NOMO-1 (cell line): Measurements from ENCODE around the gene SUMF2.
A peak's percentile ranks its signal among the peaks of the same experiment; 100 is the strongest.
"Not testable (repeated sequence)": the region's sequence is repeated elsewhere in the genome, so short reads cannot be mapped to it uniquely, and the experiment has no call there.

ENCODE experiments used
- DNase-seq, 2 experiments: peaks; one replicate each; lab custom pipeline; 2025; ENCODE audit not compliant: unreplicated experiment in 2 of 2; lab: John Stamatoyannopoulos, UW

SUMF2 gene

DNA sequence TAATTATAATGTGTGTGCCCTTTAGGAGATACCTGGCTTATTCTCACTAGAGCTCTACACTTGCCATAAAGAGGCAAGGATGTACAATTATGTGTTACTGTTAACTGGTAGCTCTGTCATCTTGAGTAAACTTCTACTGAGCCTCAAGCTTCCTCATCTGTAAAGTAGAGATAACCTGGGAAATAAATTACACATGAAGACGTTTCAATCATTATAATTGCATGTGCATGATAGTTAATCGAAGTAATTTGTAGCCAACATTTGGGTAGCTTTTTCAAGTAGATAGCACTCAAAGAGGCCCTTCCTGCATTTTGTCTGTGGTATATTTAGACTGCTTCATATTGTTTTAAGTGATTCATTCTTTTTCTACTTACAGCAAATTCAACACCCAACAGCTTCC lies 10.1 kb upstream of the SUMF2 start:
- DNase-seq = no peak

DNA sequence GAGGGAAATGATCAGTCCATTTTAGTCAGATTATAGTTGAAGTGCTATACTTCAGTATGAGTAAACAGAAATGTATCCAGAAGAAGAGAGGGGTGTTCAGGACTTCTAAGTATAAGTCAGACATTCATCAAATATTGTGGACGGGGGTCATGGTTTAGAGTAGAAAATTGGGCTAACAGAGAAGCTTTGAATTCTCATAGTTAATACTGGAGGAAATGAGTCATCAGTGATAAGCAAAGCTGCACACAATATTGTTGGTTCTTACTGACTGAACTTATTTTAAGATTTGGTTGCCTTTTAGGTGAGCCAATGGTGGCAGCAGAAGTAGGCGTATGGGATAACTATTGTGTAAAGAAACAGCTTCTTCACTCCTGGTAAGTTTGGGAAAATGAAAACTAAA lies 1.7 kb upstream of the SUMF2 start:
- DNase-seq = peak in 1 of 2 experiments; percentile 23

DNA sequence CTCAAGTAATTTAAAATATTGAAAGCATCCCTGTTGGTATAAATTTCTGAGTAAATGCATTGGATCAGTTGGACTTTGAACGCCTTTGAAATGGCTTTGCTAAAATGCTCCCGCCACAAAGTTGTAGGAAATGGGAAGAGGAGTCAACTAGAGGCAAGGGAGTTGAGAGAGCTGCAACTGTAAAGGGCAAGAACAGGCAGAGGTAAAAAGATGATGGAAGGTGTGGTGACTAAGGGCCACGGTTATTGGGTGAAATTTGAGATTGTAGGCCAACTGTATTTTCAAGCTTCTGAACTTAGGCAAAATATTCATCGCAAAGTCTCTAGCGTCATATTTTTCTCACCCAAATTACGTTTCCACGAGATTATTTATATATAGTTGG lies 595 bp upstream of the SUMF2 start:
- DNase-seq = no peak

DNA sequence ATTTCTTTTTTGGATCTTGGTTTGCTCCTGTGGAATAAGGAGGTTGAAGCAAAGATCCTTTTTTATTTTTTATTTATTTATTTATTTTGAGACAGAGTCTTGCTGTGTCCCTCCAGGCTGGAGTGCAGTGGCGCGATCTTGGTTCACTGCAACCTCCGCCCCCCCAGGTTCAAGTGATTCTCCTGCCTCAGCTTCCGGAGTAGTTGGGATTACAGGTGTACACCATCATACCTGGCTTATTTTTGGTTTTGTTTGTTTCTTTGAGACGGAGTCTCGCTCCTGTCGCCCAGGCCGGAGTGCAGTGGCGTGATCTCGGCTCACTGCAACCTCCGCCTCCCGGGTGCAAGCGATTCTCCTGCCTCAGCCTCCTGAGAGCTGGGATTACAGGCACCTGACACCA lies 2.3 kb downstream of the SUMF2 start:
- not testable (repeated sequence) for DNase-seq

DNA sequence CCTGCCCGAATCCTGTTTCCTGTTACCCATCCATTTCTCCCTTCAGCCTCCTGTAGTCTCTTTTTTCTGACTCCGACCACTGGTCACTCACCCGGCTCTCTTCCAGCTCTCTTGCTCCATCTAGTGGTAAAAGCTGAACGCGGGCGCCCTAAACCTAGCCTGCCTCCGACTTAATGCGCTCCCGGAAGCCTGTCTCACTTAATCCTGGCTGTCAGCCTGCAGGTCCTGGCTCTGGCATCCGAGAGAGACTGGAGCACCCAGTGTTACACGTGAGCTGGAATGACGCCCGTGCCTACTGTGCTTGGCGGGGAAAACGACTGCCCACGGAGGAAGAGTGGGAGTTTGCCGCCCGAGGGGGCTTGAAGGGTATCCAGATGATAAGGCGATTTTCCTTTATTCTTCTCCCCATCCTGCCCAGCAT lies 10.3 kb downstream of the SUMF2 start:
- DNase-seq = peak; percentile 7 to 50

DNA sequence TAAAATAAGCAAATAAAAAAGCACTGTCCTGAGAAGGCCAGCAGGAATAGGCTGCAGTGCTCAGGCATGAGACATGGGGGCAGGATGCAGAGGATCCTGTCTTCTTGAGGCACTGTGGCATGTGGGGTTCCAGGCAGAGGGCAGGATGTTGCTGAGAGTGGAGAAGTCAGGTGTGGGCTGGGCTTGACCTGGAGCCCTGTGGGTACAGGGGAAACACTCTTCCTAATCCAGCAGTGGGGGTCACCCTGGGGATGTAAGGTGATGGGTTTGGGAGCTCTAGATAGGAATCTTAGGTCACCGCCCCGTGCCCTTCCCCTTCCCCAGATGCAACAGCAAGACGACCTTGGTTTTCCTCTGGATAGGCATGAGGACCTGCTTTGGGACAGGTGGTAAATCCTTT lies 13.6 kb downstream of the SUMF2 start:
- no peak for DNase-seq

DNA sequence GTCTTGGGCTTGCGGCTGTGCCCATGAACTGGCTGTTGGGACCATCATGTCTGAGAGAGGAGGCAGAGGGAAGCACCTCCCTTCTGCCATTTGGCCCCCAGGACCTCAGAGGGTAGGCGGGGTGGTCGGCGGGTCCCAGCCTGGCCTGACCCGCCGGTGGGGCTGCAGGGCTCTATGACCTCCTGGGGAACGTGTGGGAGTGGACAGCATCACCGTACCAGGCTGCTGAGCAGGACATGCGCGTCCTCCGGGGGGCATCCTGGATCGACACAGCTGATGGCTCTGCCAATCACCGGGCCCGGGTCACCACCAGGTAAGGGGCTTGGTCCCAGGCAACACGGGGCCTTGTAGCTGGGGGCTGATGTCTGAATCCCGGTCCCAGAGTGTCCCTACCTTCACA lies 14.1 kb downstream of the SUMF2 start:
- DNase-seq = no peak

DNA sequence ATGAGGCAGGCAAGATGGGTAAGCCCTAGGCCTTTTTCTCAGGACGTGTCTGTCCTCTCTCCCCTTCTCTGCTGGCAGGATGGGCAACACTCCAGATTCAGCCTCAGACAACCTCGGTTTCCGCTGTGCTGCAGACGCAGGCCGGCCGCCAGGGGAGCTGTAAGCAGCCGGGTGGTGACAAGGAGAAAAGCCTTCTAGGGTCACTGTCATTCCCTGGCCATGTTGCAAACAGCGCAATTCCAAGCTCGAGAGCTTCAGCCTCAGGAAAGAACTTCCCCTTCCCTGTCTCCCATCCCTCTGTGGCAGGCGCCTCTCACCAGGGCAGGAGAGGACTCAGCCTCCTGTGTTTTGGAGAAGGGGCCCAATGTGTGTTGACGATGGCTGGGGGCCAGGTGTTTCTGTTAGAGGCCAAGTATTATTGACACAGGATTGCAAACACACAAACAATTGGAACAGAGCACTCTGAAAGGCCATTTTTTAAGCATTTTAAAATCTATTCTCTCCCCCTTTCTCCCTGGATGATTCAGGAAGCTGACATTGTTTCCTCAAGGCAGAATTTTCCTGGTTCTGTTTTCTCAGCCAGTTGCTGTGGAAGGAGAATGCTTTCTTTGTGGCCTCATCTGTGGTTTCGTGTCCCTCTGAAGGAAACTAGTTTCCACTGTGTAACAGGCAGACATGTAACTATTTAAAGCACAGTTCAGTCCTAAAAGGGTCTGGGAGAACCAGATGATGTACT lies 15.5 kb downstream of the SUMF2 start:
- no peak for DNase-seq

DNA sequence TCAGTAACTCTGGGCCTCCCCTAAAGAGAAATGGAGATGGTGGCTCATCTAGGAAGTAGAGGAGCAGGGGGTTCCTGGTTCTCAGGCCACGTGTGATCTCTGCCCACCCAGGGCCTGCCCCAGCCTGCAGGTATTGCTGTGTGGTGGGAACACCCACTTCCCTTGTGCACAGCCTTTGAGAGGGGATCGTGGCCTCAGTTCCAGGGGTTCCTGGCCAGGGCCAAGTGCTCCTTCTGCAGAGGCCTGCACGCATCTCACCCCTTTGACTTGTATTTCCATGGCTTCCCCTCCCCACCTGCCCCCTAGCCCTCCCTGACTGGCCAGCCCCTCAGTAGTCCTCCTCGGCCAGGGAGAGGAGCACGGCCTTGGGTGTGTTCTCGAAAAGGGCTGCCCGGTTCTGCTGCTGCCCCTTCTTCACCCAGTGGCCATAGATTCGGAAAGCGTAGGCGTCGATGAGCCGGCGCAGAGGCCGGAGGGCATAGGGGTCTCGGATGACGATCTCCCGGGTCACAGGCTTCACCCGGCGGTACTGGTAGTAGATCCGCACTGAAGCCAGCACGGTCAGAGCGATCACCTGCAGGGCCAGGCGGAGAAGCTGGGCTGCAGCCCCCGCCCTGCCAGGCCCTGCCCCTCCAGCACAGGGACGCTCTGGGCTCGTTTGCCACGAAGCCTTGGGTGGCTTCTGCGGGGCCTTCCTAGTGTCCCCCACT lies 16.8 kb downstream of the SUMF2 start:
- not testable (repeated sequence) for DNase-seq

DNA sequence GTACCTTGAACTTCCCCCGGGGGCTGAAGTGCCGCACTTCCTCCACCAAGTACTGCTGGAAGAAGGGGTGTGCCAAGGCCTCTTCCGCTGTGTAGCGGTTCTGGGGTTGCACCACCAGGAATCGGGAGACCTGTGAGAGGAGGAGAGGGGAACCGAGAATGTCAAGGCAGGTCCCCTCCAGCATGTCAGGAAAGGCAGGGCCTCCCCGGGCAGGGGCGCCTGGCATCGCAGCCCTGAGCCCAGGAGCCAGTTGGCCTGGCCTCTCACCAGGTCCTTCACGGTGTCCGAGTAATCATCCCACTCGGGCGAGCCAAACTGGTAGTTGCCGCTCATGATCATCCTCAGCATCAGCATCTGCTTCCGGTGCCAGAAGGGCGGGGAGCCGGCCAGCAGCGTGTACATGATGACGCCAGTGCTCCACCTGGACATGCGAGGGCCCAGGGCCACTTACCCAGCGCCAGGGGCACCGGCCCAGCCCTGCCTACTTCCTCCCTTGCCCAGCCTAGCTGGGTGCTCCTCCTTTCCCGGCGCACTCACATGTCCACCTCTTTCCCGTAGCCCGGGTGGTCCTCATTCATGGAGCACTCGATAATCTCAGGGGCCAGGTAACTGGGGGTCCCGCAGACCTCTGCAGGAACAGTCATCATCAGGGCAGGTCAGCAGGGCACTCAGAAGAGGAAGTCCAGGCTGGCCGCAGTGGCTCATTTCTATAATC lies 17.7 kb downstream of the SUMF2 start:
- no peak for DNase-seq

DNA sequence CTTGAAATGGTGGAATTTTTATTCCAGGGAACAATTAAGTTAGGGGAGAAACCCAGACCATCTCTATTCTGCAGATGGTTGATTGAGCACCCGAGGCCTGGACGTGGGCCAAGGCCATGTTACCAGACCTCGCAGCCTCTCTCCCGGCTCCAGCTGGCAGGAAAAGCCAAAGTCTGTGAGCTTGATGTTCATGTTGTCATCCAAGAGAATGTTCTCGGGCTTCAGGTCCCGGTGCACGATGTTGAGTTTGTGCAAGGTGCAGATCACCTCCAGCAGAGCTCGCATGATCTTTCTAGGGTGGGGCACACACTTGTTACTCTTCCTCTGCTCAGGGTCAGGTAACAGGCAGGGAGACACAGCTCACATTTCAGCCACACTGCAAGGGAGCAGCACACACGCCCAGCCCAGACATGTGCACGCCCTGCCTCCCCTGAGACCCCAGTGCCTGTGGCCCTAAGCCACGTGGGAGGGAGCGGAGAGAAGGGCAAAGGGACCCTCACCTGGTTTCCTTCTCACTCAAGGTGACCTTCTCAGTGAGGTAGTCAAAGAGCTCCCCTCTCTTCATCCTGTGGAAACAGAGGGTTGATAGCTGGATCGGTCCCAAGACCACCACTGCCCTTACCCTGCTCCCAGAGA lies 19.2 kb downstream of the SUMF2 start:
- DNase-seq = no peak

DNA sequence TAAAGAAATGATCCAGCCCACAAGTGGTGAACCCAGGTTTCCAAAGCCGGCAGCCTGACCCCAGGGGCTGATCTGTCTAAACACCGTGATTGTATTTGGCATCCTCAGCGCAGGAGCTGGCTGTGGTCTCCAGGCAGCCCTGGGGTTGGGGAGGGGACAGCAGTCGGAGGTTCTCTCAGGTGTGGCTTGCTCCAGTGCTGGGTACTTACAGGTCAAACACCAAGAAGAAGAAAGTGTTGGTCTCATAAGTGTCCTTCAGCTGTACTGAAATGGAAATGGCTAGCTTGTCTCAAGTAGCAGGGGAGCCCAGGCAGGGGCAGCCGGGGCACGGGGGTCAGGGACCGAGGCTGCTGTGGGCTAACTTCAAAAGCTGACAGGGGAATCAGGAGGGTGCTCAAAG lies 22.7 kb downstream of the SUMF2 start:
- DNase-seq = no peak

DNA sequence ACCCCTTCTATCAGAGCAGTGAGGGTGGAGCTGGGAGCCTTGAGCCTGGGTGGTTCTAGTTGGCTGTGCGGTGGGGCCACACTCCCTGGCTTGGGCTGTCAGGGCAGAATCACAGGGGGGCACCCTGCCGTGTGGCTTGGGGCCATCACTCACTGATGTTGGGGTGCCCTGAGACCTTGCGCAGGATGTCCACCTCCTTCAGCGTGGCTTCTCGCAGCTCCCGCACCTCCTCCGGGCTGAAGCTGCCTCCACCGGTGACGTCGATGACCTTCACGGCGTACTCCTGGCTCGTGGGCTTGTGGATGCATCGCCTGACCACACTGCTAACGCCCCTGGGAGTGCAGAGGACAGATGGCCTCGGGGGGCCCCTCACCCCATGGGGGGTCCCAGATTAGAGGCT lies 23.4 kb downstream of the SUMF2 start:
- DNase-seq = no peak

DNA sequence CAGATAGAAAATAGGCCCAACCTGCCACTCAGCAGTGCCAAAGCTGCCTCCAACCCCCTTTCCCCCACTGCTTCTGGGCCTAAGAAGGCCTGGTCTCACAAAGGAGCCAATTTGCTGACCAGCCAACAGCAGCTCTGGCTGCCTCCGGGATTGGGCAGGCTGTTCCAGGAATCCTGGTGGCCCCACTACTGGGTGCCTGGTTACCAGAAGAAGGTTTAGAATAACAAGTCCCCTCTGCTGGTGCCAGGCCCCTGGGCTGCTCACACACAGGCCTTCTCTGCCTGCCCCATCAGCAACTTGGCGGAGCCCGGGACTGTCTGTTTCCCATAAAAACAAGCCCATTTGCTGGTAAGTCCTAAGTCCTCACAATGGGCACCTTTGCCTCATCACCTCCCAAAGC lies 27.5 kb downstream of the SUMF2 start:
- no peak for DNase-seq

DNA sequence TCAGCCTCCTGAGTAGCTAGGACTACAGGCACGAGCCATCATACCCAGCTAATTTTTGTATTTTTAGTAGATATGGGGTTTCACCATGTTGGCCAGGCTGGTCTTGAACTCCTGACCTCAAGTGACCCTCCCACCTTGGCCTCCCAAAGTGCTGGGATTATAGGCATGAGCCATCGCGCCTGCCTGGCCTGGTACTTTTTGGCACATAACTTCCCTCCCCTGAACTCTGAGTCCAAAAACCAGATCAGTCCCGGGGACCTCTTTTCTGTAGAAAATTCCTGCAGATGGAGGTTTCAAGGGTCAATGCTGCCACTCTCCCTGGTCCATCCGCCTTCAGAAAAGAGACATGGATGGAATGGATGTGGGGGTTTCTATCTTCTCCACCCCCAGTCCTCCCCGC lies 28.3 kb downstream of the SUMF2 start:
- DNase-seq = not testable (repeated sequence)

DNA sequence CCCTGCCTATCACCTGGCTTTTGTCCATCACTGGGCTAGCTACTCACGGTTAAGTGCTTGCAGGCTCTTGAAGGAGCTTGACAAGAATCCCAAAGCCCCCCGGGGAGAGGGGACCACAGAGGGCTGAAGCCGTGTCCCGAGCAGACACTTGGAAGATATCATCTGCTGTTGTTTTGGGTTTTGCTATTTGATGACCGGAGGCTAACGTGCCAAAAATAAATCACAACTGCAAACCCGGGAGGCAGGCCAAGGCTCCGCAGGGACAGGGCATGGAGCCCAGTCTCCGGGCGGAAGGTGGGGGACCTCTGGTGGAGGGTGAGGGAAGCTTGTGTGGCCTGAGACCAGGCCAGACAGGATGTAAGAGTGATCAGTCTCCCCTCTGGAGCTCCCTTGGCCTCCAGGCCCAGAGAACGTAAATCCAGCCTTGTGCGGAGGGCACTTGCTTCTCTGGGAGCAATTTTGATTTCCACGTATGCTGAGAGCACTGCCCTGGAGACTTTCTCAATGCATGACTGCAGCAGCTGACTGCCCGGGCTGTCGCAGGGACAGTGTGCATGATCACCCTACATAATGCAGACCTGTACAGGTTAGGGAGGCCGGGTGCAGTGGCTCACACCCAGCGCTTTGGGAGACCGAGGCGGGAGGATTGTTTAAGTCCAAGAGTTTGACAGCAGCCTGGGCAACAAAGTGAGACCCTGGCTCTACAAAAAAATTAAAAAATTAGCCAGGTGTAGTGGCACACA lies 28.9 kb downstream of the SUMF2 start, which contains the start of gene PHKG1:
Gene PHKG1 (minus strand): TSS at position 164 of the 743 bp plus-strand sequence. CDS start 4,011 bp downstream, outside the sequence.
- no peak for DNase-seq

DNA sequence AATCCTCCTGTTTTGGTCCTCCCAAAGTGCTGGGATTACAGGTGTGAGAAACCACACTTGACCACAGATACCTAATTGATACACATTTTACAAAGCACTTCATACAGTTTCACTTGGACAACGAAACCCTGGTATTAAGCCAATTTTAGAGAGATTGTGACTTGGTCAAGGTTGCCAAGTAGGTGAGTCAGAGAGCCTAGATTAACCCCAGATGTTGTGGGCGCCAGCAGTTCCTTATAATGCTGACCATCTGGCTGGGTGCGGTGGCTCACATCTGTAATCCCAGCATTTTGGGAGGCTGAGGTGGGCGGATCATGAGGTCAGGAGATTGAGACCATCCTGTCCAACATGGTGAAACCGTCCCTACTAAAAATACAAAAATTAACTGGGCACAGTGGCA lies 33.6 kb downstream of the SUMF2 start:
- DNase-seq = no peak

DNA sequence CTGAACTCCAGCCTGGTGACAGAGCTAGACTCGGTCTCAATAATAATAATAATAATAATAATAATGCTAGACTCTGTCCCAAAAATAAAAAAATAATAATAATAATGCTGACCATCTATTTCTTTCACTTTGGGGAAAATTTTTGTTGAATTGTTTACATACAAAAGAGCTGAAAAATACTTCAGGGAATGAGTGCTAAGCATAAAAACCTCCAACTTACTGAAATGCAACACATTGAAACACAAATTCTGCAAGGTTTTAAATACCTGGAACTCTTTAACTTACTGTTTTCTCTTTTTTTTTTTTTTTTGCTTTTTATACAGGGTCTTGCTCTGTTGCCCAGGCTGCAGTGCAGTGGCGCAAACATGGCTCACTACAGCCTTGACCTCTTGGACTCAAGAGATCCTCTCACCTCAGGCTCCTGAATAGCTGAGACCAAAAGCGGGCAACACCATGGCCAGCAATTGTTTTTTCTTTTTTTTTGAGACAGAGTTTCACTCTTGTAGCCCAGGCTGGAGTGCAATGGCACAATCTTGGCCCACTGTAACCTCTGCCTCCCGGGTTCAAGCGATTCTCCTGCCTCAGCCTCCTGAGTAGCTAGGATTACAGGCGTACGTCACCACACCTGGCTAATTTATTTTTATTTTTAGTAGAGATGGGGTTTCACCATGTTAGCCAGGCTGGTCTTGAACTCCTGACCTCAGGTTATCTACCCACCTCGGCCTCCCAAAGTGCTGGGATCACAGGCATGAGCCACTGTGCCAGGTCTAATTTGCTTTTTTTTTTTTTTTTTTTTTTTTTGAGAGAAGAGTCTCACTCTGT lies 34.3 kb downstream of the SUMF2 start:
- DNase-seq = not testable (repeated sequence)

DNA sequence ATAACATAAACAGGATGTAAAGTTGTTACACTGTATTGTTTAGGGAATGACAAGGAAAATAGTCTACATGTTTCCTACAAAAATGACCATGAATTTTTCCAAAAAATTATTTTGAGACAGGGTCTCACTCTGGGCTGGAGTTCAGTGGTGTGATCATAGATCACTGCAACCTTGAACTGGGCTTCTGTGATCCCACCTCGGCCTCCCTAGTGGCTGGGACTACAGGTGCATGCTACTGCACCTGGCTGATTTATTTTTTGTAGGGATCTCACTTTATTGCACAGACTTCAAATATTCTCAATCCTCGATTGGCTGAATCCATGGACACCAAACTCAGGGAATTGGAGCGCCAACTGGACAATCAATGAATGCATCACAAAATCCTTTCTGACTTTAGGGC lies 35.6 kb downstream of the SUMF2 start:
- no peak for DNase-seq

DNA sequence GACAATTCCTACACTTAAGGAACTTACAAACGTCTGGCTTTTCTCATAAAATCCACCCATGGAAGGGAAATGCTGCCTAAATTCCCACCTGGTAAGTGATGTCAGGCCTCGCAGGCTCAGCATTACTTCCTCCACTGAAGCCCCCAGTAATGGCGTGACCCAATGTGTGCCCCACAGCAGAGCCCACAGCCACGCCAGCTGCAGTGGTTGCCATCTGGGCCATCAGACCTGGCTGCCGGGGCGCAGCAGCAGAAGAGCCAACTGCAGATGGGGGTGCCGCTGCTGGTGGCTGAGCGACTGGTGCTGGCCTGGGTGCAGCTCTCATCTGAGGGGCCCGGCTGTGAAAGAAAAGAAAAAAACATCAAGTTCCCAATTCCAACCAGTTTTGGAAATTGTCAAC lies 40.1 kb downstream of the SUMF2 start:
- not testable (repeated sequence) for DNase-seq
